HAP-1 (cell line): Measurements from ENCODE around the gene HOXA7.

Experiments
- DNase-seq, 2 experiments: peaks; one replicate each; pipeline ENCODE4 v3.0.0-alpha.2; 2016 to 2020; ENCODE audit warnings: low spot score in 2 of 2
- H3K27me3 ChIP-seq: fragments of 250-450 bp; sonication (Bioruptor Pico); 2 replicates; pipeline ENCODE4 v1.5.1; 2020; ENCODE audit warnings: low read depth, mild to moderate bottlenecking, moderate library complexity
- H3K36me3 ChIP-seq: fragments of 250-450 bp; sonication (Bioruptor Pico); replicated peaks from 2 replicates; pipeline ENCODE4 v1.5.1; 2020; ENCODE audit warnings: mild to moderate bottlenecking
- H3K4me1 ChIP-seq: fragments of 250-450 bp; sonication (Bioruptor Pico); 2 replicates; pipeline ENCODE4 v1.5.1; 2020; ENCODE audit warnings: mild to moderate bottlenecking
- H3K4me3 ChIP-seq: fragments of 250-450 bp; sonication (Bioruptor Pico); 2 replicates; pipeline ENCODE4 v1.5.1; 2020; ENCODE audit warnings: mild to moderate bottlenecking, moderate library complexity
- H3K9me3 ChIP-seq: fragments of 250-450 bp; sonication (Bioruptor Pico); 2 replicates; pipeline ENCODE4 v1.5.1; 2020; ENCODE audit warnings: mild to moderate bottlenecking, moderate library complexity
- in situ Hi-C: fragments of 300-500 bp; cut with MboI; formaldehyde crosslinking; loops from 3 replicates; pipeline ENCODE4 v1.14.3; 2020; ENCODE audit warnings: low sequenced_read_pairs, inconsistent platforms, mixed read lengths

Gene HOXA7

DNA sequence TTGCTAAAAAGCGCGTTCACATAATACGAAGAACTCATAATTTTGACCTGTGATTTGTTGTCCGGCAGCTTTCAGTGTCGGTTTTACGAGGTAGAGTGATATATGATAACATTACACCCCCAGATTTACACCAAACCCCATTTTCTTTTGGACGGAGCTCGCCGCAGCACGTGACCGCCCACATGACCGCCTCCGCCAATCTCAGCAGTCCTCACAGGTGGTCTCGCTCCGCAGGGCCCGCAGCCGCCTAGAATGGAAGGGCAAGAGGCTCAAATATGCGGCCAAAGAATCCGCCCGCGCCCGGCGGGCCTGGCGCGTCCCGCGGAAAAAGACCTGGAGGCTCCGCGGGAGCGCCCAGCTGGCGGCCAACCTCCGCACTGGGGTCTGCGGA, at the start of gene HOXA7:
Gene HOXA7 (minus strand): TSS at position 168 of the 391 bp plus-strand sequence. CDS start 130 bp downstream, at position 38.
- peak; percentile 87 to 93 for DNase-seq
- Histone ChIP-seq H3K36me3 (peaks cover 7% of the 10 kb centered on the region), H3K4me1 (peaks cover 44% of the 10 kb centered on the region), H3K4me3 (peak within 1 kb of the TSS; percentile 70), H3K9me3 (no peaks in the 10 kb centered on the region), H3K27me3 (no peaks in the 10 kb centered on the region)
- in situ Hi-C loops, result loop anchor here (5.0 to 25.0 kb wide), 4 partner anchors 299 to 1299 kb away; partner anchors contain the start of genes CBX3 and HNRNPA2B1

DNA sequence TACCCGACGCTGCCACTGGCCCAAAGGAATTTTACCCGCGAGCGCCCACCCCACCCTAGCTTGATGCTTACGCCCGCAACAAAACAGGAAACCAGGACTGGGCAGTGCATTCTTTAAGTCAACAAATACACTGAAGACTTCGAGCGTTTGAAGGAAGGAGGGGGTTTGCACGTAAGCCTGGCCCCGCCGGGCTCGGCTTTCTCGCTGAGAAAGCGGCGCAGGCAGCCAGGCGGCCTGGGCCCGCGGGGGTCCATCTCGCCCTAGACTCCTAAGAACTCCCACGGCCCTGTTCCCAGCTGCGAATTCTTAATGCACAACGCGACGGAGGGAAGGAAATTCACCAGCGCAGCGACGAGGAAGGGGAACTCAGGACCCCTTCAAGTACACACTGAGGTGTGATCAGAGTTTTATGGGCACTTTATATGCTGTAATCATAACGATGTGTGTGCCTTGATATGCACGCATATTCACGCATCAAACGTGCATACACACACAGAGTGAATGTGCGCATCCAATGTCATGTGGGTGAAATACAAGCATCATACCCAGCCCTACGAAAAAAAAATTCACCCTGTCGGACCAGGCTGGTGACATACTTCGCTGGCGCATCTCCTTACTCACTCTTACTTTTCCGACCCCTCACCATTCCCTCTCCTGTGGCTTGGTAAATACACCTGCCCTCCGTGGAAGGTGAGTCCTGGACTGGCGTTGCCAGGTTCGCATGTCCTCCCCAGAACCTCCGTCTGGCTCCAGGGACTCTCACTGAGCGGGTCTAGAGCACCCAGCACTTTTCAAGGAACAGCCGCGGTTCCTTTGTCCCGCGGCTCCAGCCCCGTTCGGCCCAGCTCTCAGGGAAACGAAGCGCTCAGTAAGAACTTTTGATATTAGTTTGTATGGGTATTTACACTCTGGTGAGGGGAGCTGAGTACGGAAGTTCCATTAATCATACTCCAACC, 49.1 kb upstream of the HOXA7 start:
- Histone ChIP-seq H3K36me3 (no peaks in the 10 kb centered on the region; the same call in none of the 2 replicates), H3K9me3 (no peaks in the 10 kb centered on the region), H3K27me3 (no peaks in the 10 kb centered on the region), H3K4me1 (peaks cover 61% of the 10 kb centered on the region), H3K4me3 (peak overlapping the region; percentile 54)
- peak in 1 of 2 experiments; percentile 48 for DNase-seq
- in situ Hi-C loops, result loop anchor here (10.0 kb wide), 2 partner anchors 379 to 539 kb away; partner anchors contain the start of gene TAX1BP1

DNA sequence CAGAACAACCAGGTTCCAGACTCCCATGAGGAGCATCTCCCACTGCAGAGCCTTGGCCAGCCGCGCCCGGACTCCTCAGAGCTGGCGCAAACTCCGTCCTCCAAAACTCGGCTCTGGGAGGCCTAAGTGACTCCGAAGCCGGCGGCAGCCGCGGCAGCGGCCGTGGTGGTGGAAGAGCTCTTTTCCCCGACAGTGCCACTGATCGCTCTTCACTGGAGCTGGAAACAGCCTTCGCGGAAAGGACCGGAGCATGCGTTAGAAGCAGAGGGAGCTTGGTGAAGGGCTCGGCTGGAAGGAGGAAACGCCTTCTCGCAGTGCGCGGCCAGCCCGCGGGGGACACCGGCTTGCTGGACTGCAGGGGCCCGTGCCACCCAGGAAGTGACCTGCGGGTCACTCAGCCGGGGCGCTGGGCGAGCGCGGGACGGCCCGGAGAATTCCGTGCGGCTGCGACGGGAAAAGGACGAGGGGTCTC, 48.4 kb upstream of the HOXA7 start:
- no peaks in the 10 kb centered on the region for H3K27me3 ChIP-seq
- peak overlapping the region; percentile 54 for H3K4me3 ChIP-seq
- H3K36me3 ChIP-seq, result no peaks in the 10 kb centered on the region; the same call in none of the 2 replicates
- peak in 1 of 2 experiments; percentile 61 for DNase-seq
- H3K9me3 ChIP-seq, result no peaks in the 10 kb centered on the region
- H3K4me1 ChIP-seq, result peaks cover 58% of the 10 kb centered on the region
- in situ Hi-C loops, result loop anchor here (10.0 kb wide), 2 partner anchors 380 to 540 kb away; partner anchors contain the start of gene TAX1BP1

DNA sequence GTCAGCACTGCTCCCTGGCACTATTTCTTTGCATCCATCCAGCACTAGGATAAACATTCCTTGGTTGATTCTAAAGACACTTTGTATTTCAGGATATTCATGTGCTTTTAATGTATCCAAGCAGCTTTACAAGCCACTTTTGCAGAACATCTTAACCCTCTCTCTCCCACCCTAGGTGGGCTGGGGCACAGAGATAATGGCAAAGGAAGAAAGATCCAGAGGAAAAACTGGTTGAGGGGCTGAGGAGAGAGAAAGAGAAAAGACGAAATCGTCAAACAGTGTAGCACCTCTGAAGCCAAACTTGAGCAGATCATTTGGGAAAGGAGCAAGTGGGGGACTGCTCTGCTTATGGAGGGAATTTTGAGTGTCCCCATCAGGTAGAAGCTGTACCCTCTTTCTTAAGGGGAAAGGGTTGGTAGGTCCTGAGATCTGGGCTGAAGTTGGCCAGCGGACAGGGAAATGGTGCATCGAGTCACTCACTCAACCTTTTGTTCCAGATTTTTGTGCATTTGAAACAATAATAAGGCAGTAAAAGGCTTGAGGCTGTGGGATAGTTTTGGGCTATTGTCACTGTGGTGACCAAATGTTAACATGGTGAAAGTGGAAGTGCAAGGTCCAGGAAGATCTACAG, 47.6 kb upstream of the HOXA7 start:
- Histone ChIP-seq H3K4me1 (peaks cover 58% of the 10 kb centered on the region), H3K4me3 (peak overlapping the region; percentile 54), H3K36me3 (no peaks in the 10 kb centered on the region; the same call in none of the 2 replicates), H3K27me3 (no peaks in the 10 kb centered on the region), H3K9me3 (no peaks in the 10 kb centered on the region)
- in situ Hi-C loops, result loop anchor here (10.0 kb wide), 2 partner anchors 381 to 541 kb away; partner anchors contain the start of gene TAX1BP1
- DNase-seq, result peak; percentile 40 to 59

DNA sequence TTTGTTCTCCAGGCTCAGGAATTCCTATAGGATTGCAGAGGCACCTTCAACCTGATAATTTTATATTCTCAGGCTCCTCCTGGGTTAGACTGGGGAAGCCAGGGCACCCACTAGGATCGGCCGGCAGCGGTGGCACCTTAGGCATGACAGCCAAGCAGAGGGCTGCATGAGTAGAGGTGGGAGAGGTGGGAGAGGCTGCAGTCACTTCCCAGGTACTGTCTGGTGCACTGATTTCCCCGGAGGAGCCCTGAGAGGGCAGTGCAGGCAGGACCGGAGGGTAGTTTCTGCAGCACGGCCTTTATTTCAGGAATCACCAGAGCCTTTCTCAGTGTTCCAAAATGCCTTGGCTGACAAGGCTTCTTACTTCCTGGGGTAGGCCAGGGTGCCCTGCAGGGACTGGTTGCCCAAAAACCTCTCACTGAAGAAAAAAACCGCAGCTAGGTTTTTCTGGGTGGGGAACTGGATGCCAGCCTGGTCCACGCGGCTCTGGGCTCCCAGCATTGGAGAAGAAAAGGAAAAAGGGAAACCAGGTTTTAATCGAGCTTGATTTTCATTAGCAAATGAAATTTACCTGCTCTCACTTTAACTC, 47.0 kb upstream of the HOXA7 start:
- no peaks in the 10 kb centered on the region; the same call in none of the 2 replicates for H3K36me3 ChIP-seq
- in situ Hi-C loops, result loop anchor here (10.0 kb wide), 2 partner anchors 381 to 541 kb away; partner anchors contain the start of gene TAX1BP1
- H3K4me1 ChIP-seq, result peaks cover 53% of the 10 kb centered on the region
- peak overlapping the region; percentile 54 for H3K4me3 ChIP-seq
- peak in 1 of 2 experiments; percentile 35 for DNase-seq
- no peaks in the 10 kb centered on the region for H3K27me3 ChIP-seq
- no peaks in the 10 kb centered on the region for H3K9me3 ChIP-seq

DNA sequence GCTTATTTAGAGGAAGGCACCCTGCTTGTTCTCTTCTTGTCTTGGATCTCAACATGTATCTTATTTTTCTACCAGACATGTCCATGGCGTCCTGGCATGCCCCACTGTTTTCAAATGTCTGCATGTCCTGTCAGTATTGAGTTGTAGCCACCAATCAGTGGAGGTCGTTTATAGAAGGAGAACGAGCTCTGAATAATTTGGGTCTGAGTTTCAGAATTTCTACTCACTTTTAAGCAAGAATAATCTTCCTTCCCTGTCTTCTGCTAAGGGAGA, 46.3 kb upstream of the HOXA7 start:
- no peaks in the 10 kb centered on the region for H3K27me3 ChIP-seq
- DNase-seq, result peak; percentile 45 to 51
- in situ Hi-C loops, result loop anchor here (10.0 kb wide), 2 partner anchors 382 to 542 kb away; partner anchors contain the start of gene TAX1BP1

DNA sequence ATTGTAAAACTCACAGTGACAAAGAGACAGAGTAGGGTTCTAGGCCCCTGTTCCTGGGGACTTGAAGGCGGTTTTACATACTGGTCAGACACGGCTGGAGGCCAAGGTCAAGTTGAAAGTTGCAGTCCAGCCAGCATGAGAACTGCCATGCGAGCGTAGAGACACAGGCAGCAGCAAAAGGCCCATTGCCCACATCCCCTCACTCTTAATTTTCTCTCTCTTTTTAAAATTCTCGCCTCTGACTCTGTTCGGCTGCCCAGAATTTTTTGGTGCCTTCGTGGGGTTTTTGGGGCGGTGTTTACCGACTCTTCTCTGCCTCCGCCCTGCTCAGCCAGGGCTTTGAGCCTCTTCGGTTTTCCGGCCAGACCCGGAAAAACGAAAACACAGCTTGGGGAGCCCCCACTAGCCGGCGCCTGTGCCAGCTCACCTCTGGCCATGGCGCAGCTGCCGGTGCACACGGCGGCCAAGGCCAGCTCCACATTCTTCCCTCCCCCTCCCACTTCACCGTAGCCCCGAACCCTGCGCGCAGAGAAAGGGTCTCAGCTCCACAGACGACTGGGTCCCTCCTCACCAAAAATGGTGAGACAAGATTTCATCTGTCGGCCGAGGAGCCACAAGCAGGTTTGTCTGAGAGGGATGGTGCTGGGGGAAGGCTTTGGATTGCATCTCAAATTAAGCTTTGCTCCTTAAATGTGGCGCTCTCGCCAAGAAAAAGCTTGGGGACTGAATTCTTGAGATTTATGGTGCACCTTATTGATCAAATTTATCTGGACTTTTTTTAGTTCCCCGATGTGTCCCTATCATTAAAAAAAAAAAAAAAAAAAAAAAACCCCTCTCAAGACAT, 45.8 kb upstream of the HOXA7 start:
- Histone ChIP-seq H3K27me3 (no peaks in the 10 kb centered on the region), H3K36me3 (no peaks in the 10 kb centered on the region; the same call in none of the 2 replicates), H3K4me1 (peaks cover 40% of the 10 kb centered on the region), H3K9me3 (no peaks in the 10 kb centered on the region), H3K4me3 (peak overlapping the region; percentile 54)
- peak in 1 of 2 experiments; percentile 50 for DNase-seq
- in situ Hi-C loops, result loop anchor here (10.0 kb wide), 2 partner anchors 383 to 543 kb away; partner anchors contain the start of gene TAX1BP1

More for the DNA sequence above, 46.3 kb upstream of the HOXA7 start:
- H3K9me3 ChIP-seq, result no peaks in the 10 kb centered on the region
- H3K4me3 ChIP-seq, result peak overlapping the region; percentile 54
- peaks cover 46% of the 10 kb centered on the region for H3K4me1 ChIP-seq
- H3K36me3 ChIP-seq, result no peaks in the 10 kb centered on the region; the same call in none of the 2 replicates

DNA sequence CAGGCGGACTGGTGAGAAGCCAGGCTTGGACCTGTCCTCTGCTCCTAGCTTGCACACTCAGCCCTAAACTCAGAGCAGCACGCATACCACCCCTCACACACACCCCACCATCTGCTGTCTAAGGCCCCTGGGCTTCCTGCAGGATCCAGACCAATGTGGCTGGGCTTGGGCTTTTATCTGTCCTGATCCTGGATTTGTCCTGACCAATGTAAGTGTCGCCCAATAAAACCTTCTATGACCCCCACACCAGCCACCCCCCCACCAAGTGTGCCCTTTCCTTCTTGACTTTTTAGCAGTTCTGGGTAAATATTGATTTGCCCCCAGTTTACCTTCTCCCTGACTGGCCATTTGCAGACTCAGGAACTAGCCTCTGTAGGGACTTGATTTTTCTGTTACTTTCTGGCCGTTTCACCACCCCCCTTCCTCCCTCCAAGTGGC, 45.1 kb upstream of the HOXA7 start:
- Histone ChIP-seq H3K27me3 (no peaks in the 10 kb centered on the region), H3K36me3 (no peaks in the 10 kb centered on the region; the same call in none of the 2 replicates), H3K4me3 (peak overlapping the region; percentile 54), H3K9me3 (no peaks in the 10 kb centered on the region), H3K4me1 (peaks cover 34% of the 10 kb centered on the region)
- in situ Hi-C loops, result loop anchor here (10.0 kb wide), 2 partner anchors 383 to 543 kb away; partner anchors contain the start of gene TAX1BP1
- peak in 1 of 2 experiments; percentile 57 for DNase-seq

DNA sequence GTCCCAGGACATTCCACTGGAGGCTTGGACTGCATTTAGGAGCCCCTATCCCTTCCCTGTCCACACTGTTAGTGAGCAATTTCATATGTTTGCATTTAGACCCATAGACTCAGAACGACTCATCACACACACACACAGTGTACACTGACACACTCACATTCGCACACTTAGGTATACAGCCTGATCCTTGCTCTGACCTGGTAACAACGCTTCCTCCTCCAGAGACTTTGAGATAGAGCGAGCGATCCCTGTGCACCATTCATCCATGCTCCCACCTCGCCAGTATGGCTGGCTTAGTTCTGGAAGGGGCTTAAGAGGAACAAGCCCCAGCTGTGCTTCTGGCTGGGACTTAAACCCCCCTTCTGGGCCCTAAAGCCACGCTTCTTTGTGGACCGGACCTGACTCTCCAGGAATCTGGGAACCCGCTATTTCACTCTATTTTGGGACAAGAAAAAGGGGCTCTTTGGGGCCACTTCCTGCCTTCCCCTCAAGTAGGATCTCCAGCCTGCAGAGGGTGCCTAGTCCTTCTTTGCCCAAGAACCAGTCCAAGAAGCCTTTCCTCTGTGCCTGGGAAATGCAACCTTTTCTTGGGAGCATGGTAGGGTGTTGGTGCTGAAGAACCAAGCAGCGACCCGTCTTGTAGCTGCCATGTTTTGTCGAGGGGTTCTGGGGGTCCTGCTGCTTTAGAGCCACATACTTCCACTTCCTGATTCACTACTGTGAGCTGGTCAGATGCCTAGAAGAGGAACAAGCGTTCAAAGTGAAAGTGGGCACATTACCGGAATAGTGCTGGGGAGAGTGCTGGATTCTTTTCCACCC, 44.5 kb upstream of the HOXA7 start:
- Histone ChIP-seq H3K4me1 (peaks cover 28% of the 10 kb centered on the region), H3K4me3 (peak overlapping the region; percentile 54), H3K27me3 (no peaks in the 10 kb centered on the region), H3K9me3 (no peaks in the 10 kb centered on the region), H3K36me3 (peaks cover under 1% of the 10 kb centered on the region)
- in situ Hi-C loops, result loop anchor here (10.0 kb wide), 2 partner anchors 384 to 544 kb away; partner anchors contain the start of gene TAX1BP1
- peak in 1 of 2 experiments; percentile 48 for DNase-seq

DNA sequence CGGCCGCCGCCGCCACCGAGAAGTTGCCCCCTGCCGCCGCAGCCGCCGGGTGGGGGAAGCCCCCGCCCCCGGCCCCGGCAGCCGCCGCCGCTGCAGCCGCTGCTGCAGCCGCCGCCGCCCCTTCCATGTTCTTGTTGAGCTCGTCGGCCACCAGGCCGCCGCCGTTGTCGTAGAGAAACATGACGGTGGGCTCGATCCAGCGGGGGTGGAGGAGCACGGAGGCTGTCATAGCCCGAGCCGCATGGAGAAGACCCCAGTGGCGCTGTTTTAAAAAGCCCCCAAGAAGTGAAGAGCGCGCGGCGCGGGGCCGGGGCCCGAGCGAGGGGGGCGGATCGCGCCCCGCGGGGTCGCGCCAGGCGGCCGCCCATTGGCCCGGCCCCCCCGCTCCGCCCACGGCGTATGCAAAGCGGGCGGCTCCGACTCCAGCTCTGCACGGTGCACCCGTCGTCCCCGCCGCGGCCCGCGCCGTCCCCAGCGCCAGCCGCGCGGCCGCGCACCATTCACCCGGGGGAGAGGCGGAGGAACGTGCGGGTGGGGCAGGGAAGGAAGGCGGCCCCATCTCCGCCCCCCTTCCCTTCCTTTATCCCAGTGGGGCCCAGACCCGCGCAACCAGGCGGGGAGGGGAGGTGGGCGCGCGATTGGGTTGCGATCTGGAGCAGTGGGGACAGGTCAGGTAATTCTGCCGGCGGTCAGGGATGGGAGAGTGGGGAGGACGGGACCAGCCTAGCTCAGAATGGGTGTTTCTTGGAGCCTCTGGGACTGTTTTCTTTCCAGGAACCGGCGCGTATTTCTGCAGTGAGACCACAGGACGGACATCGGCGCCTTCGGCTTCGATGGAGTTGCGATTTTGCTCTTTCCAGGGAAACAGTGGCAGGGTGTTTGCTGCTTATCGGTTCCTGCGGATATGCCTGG, 43.6 kb upstream of the HOXA7 start, which contains the start of gene HOXA13:
Gene HOXA13 (minus strand): TSS at position 243 of the 912 bp plus-strand sequence. CDS start 14 bp downstream, at position 229.
- peak within 1 kb of the TSS; percentile 65 for H3K4me3 ChIP-seq
- no peaks in the 10 kb centered on the region for H3K9me3 ChIP-seq
- peaks cover 24% of the 10 kb centered on the region for H3K4me1 ChIP-seq
- in situ Hi-C loops, result loop anchor here (5.0 to 10.0 kb wide), 4 partner anchors 385 to 817 kb away; partner anchors contain the start of gene TAX1BP1
- peak; percentile 83 to 91 for DNase-seq
- H3K27me3 ChIP-seq, result no peaks in the 10 kb centered on the region
- H3K36me3 ChIP-seq, result peaks cover 9% of the 10 kb centered on the region
